Measurements from ENCODE around the gene ANO10. TPM values are rescaled to one million over a fixed set of nuclear protein-coding genes. Genes with fewer than 3 reads are reported as not detected.

ANO10 gene
- total and polyA plus RNA-seq, 2 of the 8 experiments (the other 6 are each of a cell fraction or from before 2014, with no cell fraction given): 38.0 to 53.2 TPM

GRCh38 chr3:43647331-43648166, 25.7 kb upstream of the ANO10 start (continued):
- TF ChIP-seq CHD7 (IDR thresholded peaks at IDR 0.05; ENCODE audit: insufficient replicate concordance, low read length) (no peak), ASH2L (IDR thresholded peaks at IDR 0.05; ENCODE audit: low read length) (no peak), FOSL1 (IDR thresholded peaks at IDR 0.05; ENCODE audit: insufficient read depth, low read depth, low read length) (no peak), TCF12 (IDR thresholded peaks at IDR 0.05; ENCODE audit: low read depth, low read length) (no peak), TEAD4 (IDR thresholded peaks at IDR 0.05; ENCODE audit: low read depth, low read length) (no peak), YY1 (IDR thresholded peaks at IDR 0.05; ENCODE audit: low read depth, low read length) (no peak), GABPA (IDR thresholded peaks at IDR 0.05; ENCODE audit: borderline replicate concordance, insufficient read depth, low read length) (no peak), JUND (IDR thresholded peaks at IDR 0.05; ENCODE audit: low read length) (no peak), SP2 (IDR thresholded peaks at IDR 0.05; ENCODE audit: low read length) (no peak), ZNF274 (IDR thresholded peaks at IDR 0.05; ENCODE audit: borderline replicate concordance, extremely low read depth, low read length) (no peak), CHD2 (IDR thresholded peaks at IDR 0.05; ENCODE audit: low read length) (no peak)

Measured in H1 (cell line).